GM12874 (cell line): ENCODE results near the gene ARID4B.

Experiments
- CTCF ChIP-seq: IDR thresholded peaks from 2 replicates; pipeline ENCODE4 v1.5.1; 2011; ENCODE audit warnings: low read depth, mild to moderate bottlenecking, control low read depth, low read length, moderate library complexity; ENCODE audit not compliant: insufficient read depth

Gene ARID4B

GRCh38 chr1:235302143-235302542 lies 25.8 kb downstream of the ARID4B start:
- no peak for TF ChIP-seq CTCF

GRCh38 chr1:235299169-235299858 lies 28.7 kb downstream of the ARID4B start:
- no peak for TF ChIP-seq CTCF

- no peak for TF ChIP-seq CTCF
These were observed 29.2 kb downstream of the ARID4B start for GRCh38 chr1:235298758-235299157.

- TF ChIP-seq CTCF: no peak
These were observed 30.4 kb downstream of the ARID4B start for GRCh38 chr1:235297579-235297978.

GRCh38 chr1:235296729-235297128 lies 31.2 kb downstream of the ARID4B start:
- TF ChIP-seq CTCF: no peak

- no peak for TF ChIP-seq CTCF
These were observed 32.1 kb downstream of the ARID4B start for GRCh38 chr1:235295902-235296350.

- TF ChIP-seq CTCF: no peak
These were observed 34.5 kb downstream of the ARID4B start for GRCh38 chr1:235293322-235293942.
